ENCODE data around the gene GPR157.

Gene GPR157

GRCh38 chr1:9167638-9168037, 38.7 kb upstream of the GPR157 start:
- Histone ChIP-seq H3K23ac (ENCODE audit: low read depth, low read length, poor library complexity) (peak overlapping the region; percentile 68), H4K8ac (ENCODE audit: low read depth, low read length) (no peak overlapping the region), H2BK12ac (ENCODE audit: low read length) (no peak overlapping the region), H3K4me2 (ENCODE audit: insufficient read depth, low read length, poor library complexity, severe bottlenecking) (no peak overlapping the region), H3K4ac (ENCODE audit: low read length) (no peak overlapping the region), H3K27ac (replicated peaks; ENCODE audit: low read length) (no peak overlapping the region), H3K9me3 (replicated peaks in 1 of 2; ENCODE audit: control insufficient read depth in 2 of 2, insufficient read depth in 1 of 2, low read depth in 1 of 2, low read length in 2 of 2) (peaks cover 0 to 2% of the 10 kb centered on the region in 2 donors), H3K18ac (ENCODE audit: low read length) (no peak overlapping the region), H3K79me1 (ENCODE audit: low read depth, low read length) (peaks cover 6% of the 10 kb centered on the region), H3K36me3 (replicated peaks in 1 of 2; ENCODE audit: control insufficient read depth in 2 of 2, insufficient read depth in 2 of 2, low read length in 2 of 2) (peaks cover 0 to 10% of the 10 kb centered on the region in 2 donors), H3K27me3 (ENCODE audit: control insufficient read depth in 3 of 3, insufficient read depth in 3 of 3, low read depth in 1 of 3, low read length in 3 of 3) (no peaks in the 10 kb centered on the region), H3K9ac (ENCODE audit: low read depth, low read length, poor library complexity) (no peak overlapping the region), H4K91ac (ENCODE audit: low read depth, low read length, poor library complexity) (no peak overlapping the region), H3K14ac (ENCODE audit: low read length) (no peak overlapping the region), H2BK15ac (ENCODE audit: low read length) (no peak overlapping the region), H2AFZ (ENCODE audit: low read length) (no peak overlapping the region), H2BK5ac (ENCODE audit: low read length) (no peak overlapping the region), H3K4me1 (ENCODE audit: control insufficient read depth in 2 of 2, insufficient read depth in 1 of 2, low read depth in 1 of 2, low read length in 2 of 2) (peaks cover 0 to 15% of the 10 kb centered on the region in 2 donors), H2BK120ac (ENCODE audit: low read depth, low read length) (no peak overlapping the region), H2AK5ac (ENCODE audit: low read depth, low read length) (no peak overlapping the region), H3K4me3 (ENCODE audit: low read length in 2 of 2) (no peak overlapping the region)
- DNase-seq (ENCODE audit: low spot score): no peak
- no CpG with 5 or more reads among the region's 2 CpGs for WGBS, 2 donors (ENCODE audit: extremely low coverage in 2 of 2, insufficient read length in 2 of 2, insufficient replicate concordance in 1 of 2)

GRCh38 chr1:9166289-9167235, 37.7 kb upstream of the GPR157 start:
- peaks cover 0 to 10% of the 10 kb centered on the region in 2 donors for H3K36me3 ChIP-seq (replicated peaks in 1 of 2; ENCODE audit: control insufficient read depth in 2 of 2, insufficient read depth in 2 of 2, low read length in 2 of 2)
- no peak overlapping the region for H3K14ac ChIP-seq (ENCODE audit: low read length)
- H3K4me2 ChIP-seq (ENCODE audit: insufficient read depth, low read length, poor library complexity, severe bottlenecking): no peak overlapping the region
- no peak overlapping the region for H3K9ac ChIP-seq (ENCODE audit: low read depth, low read length, poor library complexity)
- DNase-seq (ENCODE audit: low spot score): no peak
- H2AK5ac ChIP-seq (ENCODE audit: low read depth, low read length): peak overlapping the region; percentile 21
- H2BK5ac ChIP-seq (ENCODE audit: low read length): no peak overlapping the region
- H3K27ac ChIP-seq (replicated peaks; ENCODE audit: low read length): no peak overlapping the region
- WGBS, 2 donors (ENCODE audit: extremely low coverage in 2 of 2, insufficient read length in 2 of 2, insufficient replicate concordance in 1 of 2): no CpG with 5 or more reads among the region's 27 CpGs
- H2BK120ac ChIP-seq (ENCODE audit: low read depth, low read length): no peak overlapping the region
- H3K4ac ChIP-seq (ENCODE audit: low read length): no peak overlapping the region
- H3K27me3 ChIP-seq (ENCODE audit: control insufficient read depth in 3 of 3, insufficient read depth in 3 of 3, low read depth in 1 of 3, low read length in 3 of 3): no peaks in the 10 kb centered on the region
- peak overlapping the region; percentile 4 for H3K18ac ChIP-seq (ENCODE audit: low read length)
- H2BK12ac ChIP-seq (ENCODE audit: low read length): no peak overlapping the region
- peaks cover 6% of the 10 kb centered on the region for H3K79me1 ChIP-seq (ENCODE audit: low read depth, low read length)
- H3K4me3 ChIP-seq (ENCODE audit: low read length in 2 of 2): no peak overlapping the region
- no peak overlapping the region for H4K91ac ChIP-seq (ENCODE audit: low read depth, low read length, poor library complexity)
- H2AFZ ChIP-seq (ENCODE audit: low read length): no peak overlapping the region
- H4K8ac ChIP-seq (ENCODE audit: low read depth, low read length): no peak overlapping the region
- H3K4me1 ChIP-seq (ENCODE audit: control insufficient read depth in 2 of 2, insufficient read depth in 1 of 2, low read depth in 1 of 2, low read length in 2 of 2): peaks cover 0 to 15% of the 10 kb centered on the region in 2 donors
- no peak overlapping the region for H3K23ac ChIP-seq (ENCODE audit: low read depth, low read length, poor library complexity)
- no peak overlapping the region for H2BK15ac ChIP-seq (ENCODE audit: low read length)
- peaks cover 0 to 2% of the 10 kb centered on the region in 2 donors for H3K9me3 ChIP-seq (replicated peaks in 1 of 2; ENCODE audit: control insufficient read depth in 2 of 2, insufficient read depth in 1 of 2, low read depth in 1 of 2, low read length in 2 of 2)

- Histone ChIP-seq H3K18ac (ENCODE audit: low read length) (peak overlapping the region; percentile 21), H3K79me1 (ENCODE audit: low read depth, low read length) (peaks cover 9% of the 10 kb centered on the region), H3K9ac (ENCODE audit: low read depth, low read length, poor library complexity) (no peak overlapping the region), H3K23ac (ENCODE audit: low read depth, low read length, poor library complexity) (no peak overlapping the region), H3K4me2 (ENCODE audit: insufficient read depth, low read length, poor library complexity, severe bottlenecking) (no peak overlapping the region), H2BK120ac (ENCODE audit: low read depth, low read length) (no peak overlapping the region), H2BK15ac (ENCODE audit: low read length) (no peak overlapping the region), H3K4me3 (ENCODE audit: low read length in 2 of 2) (no peak overlapping the region), H2AK5ac (ENCODE audit: low read depth, low read length) (no peak overlapping the region), H3K27ac (replicated peaks; ENCODE audit: low read length) (no peak overlapping the region), H4K8ac (ENCODE audit: low read depth, low read length) (no peak overlapping the region), H3K27me3 (ENCODE audit: control insufficient read depth in 3 of 3, insufficient read depth in 3 of 3, low read depth in 1 of 3, low read length in 3 of 3) (no peaks in the 10 kb centered on the region), H3K9me3 (replicated peaks in 1 of 2; ENCODE audit: control insufficient read depth in 2 of 2, insufficient read depth in 1 of 2, low read depth in 1 of 2, low read length in 2 of 2) (no peaks in the 10 kb centered on the region), H3K14ac (ENCODE audit: low read length) (no peak overlapping the region), H4K91ac (ENCODE audit: low read depth, low read length, poor library complexity) (no peak overlapping the region), H3K4ac (ENCODE audit: low read length) (no peak overlapping the region), H3K4me1 (ENCODE audit: control insufficient read depth in 2 of 2, insufficient read depth in 1 of 2, low read depth in 1 of 2, low read length in 2 of 2) (peaks cover 0 to 15% of the 10 kb centered on the region in 2 donors), H2BK5ac (ENCODE audit: low read length) (no peak overlapping the region), H3K36me3 (replicated peaks in 1 of 2; ENCODE audit: control insufficient read depth in 2 of 2, insufficient read depth in 2 of 2, low read length in 2 of 2) (peaks cover 0 to 7% of the 10 kb centered on the region in 2 donors), H2AFZ (ENCODE audit: low read length) (no peak overlapping the region), H2BK12ac (ENCODE audit: low read length) (no peak overlapping the region)
- WGBS, 2 donors (ENCODE audit: extremely low coverage in 2 of 2, insufficient read length in 2 of 2, insufficient replicate concordance in 1 of 2): no CpG with 5 or more reads among the region's 7 CpGs
- no peak for DNase-seq (ENCODE audit: low spot score)
Measured at GRCh38 chr1:9165396-9165795, 36.5 kb upstream of the GPR157 start.

- no peak overlapping the region for H2BK15ac ChIP-seq (ENCODE audit: low read length)
- H2BK12ac ChIP-seq (ENCODE audit: low read length): no peak overlapping the region
- DNase-seq (ENCODE audit: low spot score): no peak
- peaks cover 0 to 7% of the 10 kb centered on the region in 2 donors for H3K36me3 ChIP-seq (replicated peaks in 1 of 2; ENCODE audit: control insufficient read depth in 2 of 2, insufficient read depth in 2 of 2, low read length in 2 of 2)
- peak overlapping the region; percentile 40 for H3K18ac ChIP-seq (ENCODE audit: low read length)
- H3K23ac ChIP-seq (ENCODE audit: low read depth, low read length, poor library complexity): no peak overlapping the region
- H3K14ac ChIP-seq (ENCODE audit: low read length): no peak overlapping the region
- H4K8ac ChIP-seq (ENCODE audit: low read depth, low read length): no peak overlapping the region
- H3K4ac ChIP-seq (ENCODE audit: low read length): no peak overlapping the region
- H3K4me3 ChIP-seq (ENCODE audit: low read length in 2 of 2): no peak overlapping the region
- H3K4me2 ChIP-seq (ENCODE audit: insufficient read depth, low read length, poor library complexity, severe bottlenecking): no peak overlapping the region
- H2BK5ac ChIP-seq (ENCODE audit: low read length): no peak overlapping the region
- H3K4me1 ChIP-seq (ENCODE audit: control insufficient read depth in 2 of 2, insufficient read depth in 1 of 2, low read depth in 1 of 2, low read length in 2 of 2): peaks cover 0 to 15% of the 10 kb centered on the region in 2 donors
- no peaks in the 10 kb centered on the region for H3K9me3 ChIP-seq (replicated peaks in 1 of 2; ENCODE audit: control insufficient read depth in 2 of 2, insufficient read depth in 1 of 2, low read depth in 1 of 2, low read length in 2 of 2)
- H3K9ac ChIP-seq (ENCODE audit: low read depth, low read length, poor library complexity): no peak overlapping the region
- H3K27ac ChIP-seq (replicated peaks; ENCODE audit: low read length): no peak overlapping the region
- no peak overlapping the region for H4K91ac ChIP-seq (ENCODE audit: low read depth, low read length, poor library complexity)
- WGBS, 2 donors (ENCODE audit: extremely low coverage in 2 of 2, insufficient read length in 2 of 2, insufficient replicate concordance in 1 of 2): no CpG with 5 or more reads among the region's 7 CpGs
- no peaks in the 10 kb centered on the region for H3K27me3 ChIP-seq (ENCODE audit: control insufficient read depth in 3 of 3, insufficient read depth in 3 of 3, low read depth in 1 of 3, low read length in 3 of 3)
- H2AFZ ChIP-seq (ENCODE audit: low read length): no peak overlapping the region
- H2BK120ac ChIP-seq (ENCODE audit: low read depth, low read length): no peak overlapping the region
- H3K79me1 ChIP-seq (ENCODE audit: low read depth, low read length): peaks cover 11% of the 10 kb centered on the region
- no peak overlapping the region for H2AK5ac ChIP-seq (ENCODE audit: low read depth, low read length)
Measured at GRCh38 chr1:9164919-9165318, 36.0 kb upstream of the GPR157 start.
